Rectal smooth muscle tissue (tissue), 1 donor: ENCODE data around the gene CRTAP.
A peak's percentile ranks its signal among the peaks of the same experiment; 100 is the strongest.

Experiments
- H3K27ac ChIP-seq: one replicate; pipeline ENCODE4 v1.7.0; 2013; ENCODE audit warnings: low read depth, low read length, inconsistent platforms
- H3K27me3 ChIP-seq: one replicate; pipeline ENCODE4 v1.7.0; 2013; ENCODE audit warnings: low read length; ENCODE audit not compliant: control insufficient read depth, insufficient read depth
- H3K36me3 ChIP-seq: one replicate; pipeline ENCODE4 v1.7.0; 2013; ENCODE audit warnings: low read length; ENCODE audit not compliant: control insufficient read depth, insufficient read depth
- H3K4me1 ChIP-seq: one replicate; pipeline ENCODE4 v1.7.0; 2013; ENCODE audit warnings: low read length; ENCODE audit not compliant: control insufficient read depth, insufficient read depth
- H3K4me3 ChIP-seq: one replicate; pipeline ENCODE4 v1.7.0; 2013; ENCODE audit warnings: low read length
- H3K9ac ChIP-seq: one replicate; pipeline ENCODE4 v1.7.0; 2013; ENCODE audit warnings: low read length

Gene CRTAP

GRCh38 chr3:33083958-33084357, 29.9 kb upstream of the CRTAP start:
- Histone ChIP-seq H3K4me1 (no peaks in the 10 kb centered on the region), H3K36me3 (no peaks in the 10 kb centered on the region), H3K27ac (no peak overlapping the region), H3K4me3 (no peak overlapping the region), H3K27me3 (no peaks in the 10 kb centered on the region), H3K9ac (no peak overlapping the region)

GRCh38 chr3:33088691-33089090, 25.1 kb upstream of the CRTAP start:
- Histone ChIP-seq H3K9ac (no peak overlapping the region), H3K4me1 (no peaks in the 10 kb centered on the region), H3K4me3 (no peak overlapping the region), H3K27me3 (no peaks in the 10 kb centered on the region), H3K27ac (no peak overlapping the region), H3K36me3 (peaks cover 13% of the 10 kb centered on the region)

GRCh38 chr3:33089515-33089914, 24.3 kb upstream of the CRTAP start:
- Histone ChIP-seq H3K27ac (no peak overlapping the region), H3K9ac (no peak overlapping the region), H3K27me3 (no peaks in the 10 kb centered on the region), H3K36me3 (peaks cover 16% of the 10 kb centered on the region), H3K4me1 (no peaks in the 10 kb centered on the region), H3K4me3 (no peak overlapping the region)

- H3K4me3 ChIP-seq: no peak overlapping the region
- no peak overlapping the region for H3K9ac ChIP-seq
- H3K27ac ChIP-seq: no peak overlapping the region
- H3K27me3 ChIP-seq: no peaks in the 10 kb centered on the region
- peaks cover 16% of the 10 kb centered on the region for H3K36me3 ChIP-seq
- peaks cover 2% of the 10 kb centered on the region for H3K4me1 ChIP-seq
Observed at GRCh38 chr3:33091746-33092145, 22.1 kb upstream of the CRTAP start.

- Histone ChIP-seq H3K4me1 (peaks cover 2% of the 10 kb centered on the region), H3K27ac (no peak overlapping the region), H3K36me3 (peaks cover 16% of the 10 kb centered on the region), H3K9ac (no peak overlapping the region), H3K27me3 (no peaks in the 10 kb centered on the region), H3K4me3 (no peak overlapping the region)
Observed at GRCh38 chr3:33092496-33093254, 21.1 kb upstream of the CRTAP start.

GRCh38 chr3:33093847-33094246, 20.0 kb upstream of the CRTAP start:
- Histone ChIP-seq H3K9ac (no peak overlapping the region), H3K27ac (no peak overlapping the region), H3K4me1 (peaks cover 2% of the 10 kb centered on the region)

GRCh38 chr3:33095436-33095835, 18.4 kb upstream of the CRTAP start:
- no peaks in the 10 kb centered on the region for H3K27me3 ChIP-seq
- peaks cover 2% of the 10 kb centered on the region for H3K4me1 ChIP-seq
- peak overlapping the region; percentile 93 for H3K4me3 ChIP-seq
- peaks cover 16% of the 10 kb centered on the region for H3K36me3 ChIP-seq
- H3K9ac ChIP-seq: no peak overlapping the region
- H3K27ac ChIP-seq: no peak overlapping the region

More at GRCh38 chr3:33093847-33094246, 20.0 kb upstream of the CRTAP start:
- H3K27me3 ChIP-seq: no peaks in the 10 kb centered on the region
- H3K36me3 ChIP-seq: peaks cover 16% of the 10 kb centered on the region
- H3K4me3 ChIP-seq: no peak overlapping the region

GRCh38 chr3:33096093-33096868, 17.5 kb upstream of the CRTAP start:
- Histone ChIP-seq H3K36me3 (peaks cover 16% of the 10 kb centered on the region), H3K4me3 (peak overlapping the region; percentile 93), H3K27me3 (no peaks in the 10 kb centered on the region), H3K27ac (peak overlapping the region; percentile 97), H3K4me1 (peaks cover 2% of the 10 kb centered on the region), H3K9ac (peak overlapping the region; percentile 97)

- H3K27ac ChIP-seq: no peak overlapping the region
- no peaks in the 10 kb centered on the region for H3K27me3 ChIP-seq
- no peak overlapping the region for H3K4me3 ChIP-seq
- no peaks in the 10 kb centered on the region for H3K36me3 ChIP-seq
- H3K9ac ChIP-seq: no peak overlapping the region
- H3K4me1 ChIP-seq: peaks cover 2% of the 10 kb centered on the region
Observed at GRCh38 chr3:33099109-33099645, 14.6 kb upstream of the CRTAP start.

GRCh38 chr3:33099701-33100100, 14.1 kb upstream of the CRTAP start:
- H3K27me3 ChIP-seq: no peaks in the 10 kb centered on the region
- H3K4me3 ChIP-seq: no peak overlapping the region
- peaks cover 2% of the 10 kb centered on the region for H3K4me1 ChIP-seq
- no peaks in the 10 kb centered on the region for H3K36me3 ChIP-seq
- H3K27ac ChIP-seq: no peak overlapping the region
- no peak overlapping the region for H3K9ac ChIP-seq

- H3K27me3 ChIP-seq: no peaks in the 10 kb centered on the region
- H3K36me3 ChIP-seq: no peaks in the 10 kb centered on the region
- no peak overlapping the region for H3K4me3 ChIP-seq
- peaks cover 2% of the 10 kb centered on the region for H3K4me1 ChIP-seq
- H3K9ac ChIP-seq: no peak overlapping the region
- no peak overlapping the region for H3K27ac ChIP-seq
Observed at GRCh38 chr3:33100229-33100628, 13.6 kb upstream of the CRTAP start.

- H3K27me3 ChIP-seq: no peaks in the 10 kb centered on the region
- no peak overlapping the region for H3K9ac ChIP-seq
- no peaks in the 10 kb centered on the region for H3K36me3 ChIP-seq
- no peak overlapping the region for H3K4me3 ChIP-seq
- H3K27ac ChIP-seq: no peak overlapping the region
- H3K4me1 ChIP-seq: no peaks in the 10 kb centered on the region
Observed at GRCh38 chr3:33103034-33103433, 10.8 kb upstream of the CRTAP start.
